ENCODE measurements around the gene WFIKKN1.

WFIKKN1 gene

GRCh38 chr16:630815-631405, at the start of gene WFIKKN1:
WFIKKN1 (plus strand) TSS chr16:630985; CDS start chr16:631254, 269 bp downstream.
- no peak for DNase-seq

DNA sequence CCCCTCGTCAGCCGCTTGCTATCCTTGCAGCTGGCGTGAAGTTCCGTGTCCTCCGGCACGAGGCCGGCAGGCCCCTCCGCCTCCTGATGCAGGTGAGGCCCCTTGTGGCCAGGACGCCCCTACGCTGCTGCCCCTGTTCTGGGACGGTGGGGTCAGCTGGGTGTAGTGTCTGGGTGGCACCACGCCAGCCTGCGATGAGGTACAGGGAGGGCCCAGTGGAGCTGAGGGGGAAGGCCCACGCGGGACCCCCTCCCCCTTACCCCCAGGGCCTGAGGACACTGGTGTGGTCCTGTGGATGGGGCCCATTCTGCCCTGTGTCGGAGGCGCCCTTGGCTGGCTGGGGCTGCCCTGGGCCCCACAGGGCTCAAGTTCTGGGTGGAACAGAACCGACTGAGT, 48.6 kb upstream of the WFIKKN1 start:
- DNase-seq = no peak

DNA sequence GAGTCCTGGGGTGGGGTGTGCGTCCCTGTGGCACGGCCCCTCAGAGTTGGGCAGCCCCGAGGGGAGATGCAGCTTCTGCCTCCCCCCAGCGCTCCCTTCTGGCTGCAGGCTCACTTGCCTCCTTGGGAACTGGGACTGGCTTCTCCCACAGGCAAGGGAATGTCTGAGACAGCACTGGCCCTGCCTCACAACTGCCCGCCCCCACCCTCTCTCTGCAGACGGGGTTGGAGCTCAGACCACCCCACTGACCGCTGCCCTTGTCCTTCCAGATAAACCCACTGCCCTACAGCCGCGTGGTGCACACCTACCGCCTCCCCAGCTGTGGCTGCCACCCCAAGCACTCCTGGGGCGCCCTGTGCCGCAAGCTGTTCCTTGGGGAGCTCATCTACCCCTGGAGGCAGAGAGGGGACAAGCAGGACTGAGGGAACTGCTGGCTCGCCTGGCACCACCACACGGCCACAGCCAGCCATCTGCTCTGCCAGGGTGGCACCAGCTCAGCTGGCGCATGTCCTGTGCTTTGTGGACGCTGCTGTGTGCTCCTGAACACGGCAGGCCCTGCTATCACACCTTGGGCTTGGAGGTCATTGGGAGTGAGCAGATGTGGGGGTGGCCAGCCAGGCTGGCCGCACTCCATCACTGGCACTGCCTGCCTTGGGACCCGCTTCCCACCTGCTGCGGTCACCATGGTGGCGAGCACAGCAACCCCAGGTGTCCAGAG, 48.0 kb upstream of the WFIKKN1 start:
- no peak for DNase-seq

GRCh38 chr16:583470-583814, 47.3 kb upstream of the WFIKKN1 start:
- DNase-seq = no peak

DNA sequence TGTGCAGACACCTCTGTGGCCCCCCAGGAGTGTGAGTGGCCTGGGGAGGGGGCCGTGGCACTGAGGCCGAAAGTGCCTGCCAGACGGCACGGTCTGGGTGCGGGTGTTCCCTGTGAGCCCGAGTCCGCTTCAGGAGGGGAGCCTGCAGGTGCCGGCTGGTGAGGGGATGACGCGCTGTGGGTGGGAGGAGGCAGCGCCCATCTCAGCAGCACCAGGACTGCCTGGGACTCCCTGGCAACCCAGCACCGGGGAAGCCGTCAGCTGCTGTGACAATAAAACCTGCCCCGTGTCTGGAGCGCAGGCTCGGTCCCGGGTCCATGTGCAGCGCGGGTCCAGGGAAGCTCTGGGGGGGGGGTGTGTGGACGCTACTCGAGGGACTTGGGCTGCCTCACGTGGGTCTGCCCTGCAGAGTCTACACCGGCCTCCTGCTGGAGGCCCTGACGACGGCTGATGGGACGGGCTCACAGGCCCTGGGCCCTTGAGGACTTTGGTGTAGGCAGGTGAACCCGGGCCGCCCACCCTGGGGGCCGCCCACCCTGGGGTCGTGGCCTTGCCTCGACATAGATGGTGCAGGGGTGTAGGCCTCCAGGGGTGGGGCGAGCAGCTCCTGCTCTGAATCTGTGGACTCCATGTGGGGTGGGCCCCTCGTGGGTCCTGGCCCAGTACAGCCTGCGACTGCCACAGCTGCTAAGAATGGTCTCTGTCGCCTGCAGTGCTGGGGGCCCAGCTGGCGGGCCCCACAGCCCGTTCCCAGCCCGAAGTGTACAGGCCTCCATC, 46.8 kb upstream of the WFIKKN1 start:
- DNase-seq = peak; percentile 32

DNA sequence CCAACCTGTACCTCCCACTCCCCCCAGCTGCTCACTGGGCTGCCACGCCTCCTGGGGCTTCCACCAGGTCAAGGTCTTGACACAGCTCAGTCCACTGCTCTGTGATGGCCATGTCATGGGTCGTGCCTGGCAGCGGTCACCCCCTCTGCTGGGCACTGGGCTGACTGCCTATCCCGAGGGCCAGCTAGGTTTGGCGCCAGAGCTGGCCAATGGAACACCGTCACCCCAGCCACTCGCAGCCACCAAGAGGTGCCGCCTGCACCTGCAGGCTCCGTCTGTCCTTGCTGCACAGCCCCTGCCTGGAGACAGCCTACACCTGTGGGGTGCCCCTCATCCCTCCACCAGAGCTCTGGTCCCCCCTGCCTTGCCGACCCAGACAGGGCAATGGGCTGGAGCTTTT, 45.4 kb upstream of the WFIKKN1 start:
- no peak for DNase-seq

DNA sequence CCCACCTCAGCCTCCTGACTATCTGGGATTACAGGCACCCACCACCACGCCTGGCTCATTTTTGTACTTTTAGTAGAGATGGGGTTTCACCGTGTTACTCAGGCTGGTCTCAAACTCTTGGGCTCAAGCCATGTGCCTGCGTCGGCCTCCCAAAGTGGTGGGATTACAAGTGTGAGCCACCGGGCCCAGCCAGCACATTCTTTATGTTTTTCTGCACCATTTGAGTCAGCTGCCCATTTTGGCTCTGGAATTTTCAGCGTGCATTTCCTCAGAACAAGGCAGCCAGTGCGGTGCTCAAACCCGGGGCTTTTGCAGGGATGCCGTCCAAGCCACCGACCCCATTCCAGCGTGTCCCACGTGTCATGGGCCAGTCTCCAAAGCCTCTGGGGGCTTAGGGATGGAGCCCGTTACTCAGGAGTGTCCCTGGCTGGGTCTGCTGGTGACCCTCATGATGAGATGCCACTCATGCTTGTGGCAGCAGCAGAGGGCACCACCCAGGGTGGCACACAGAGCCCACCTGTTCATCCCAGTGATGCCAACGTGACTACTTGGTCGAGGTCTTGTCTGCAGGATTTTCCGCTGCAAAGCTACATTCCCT, 44.6 kb upstream of the WFIKKN1 start:
- no peak for DNase-seq

DNA sequence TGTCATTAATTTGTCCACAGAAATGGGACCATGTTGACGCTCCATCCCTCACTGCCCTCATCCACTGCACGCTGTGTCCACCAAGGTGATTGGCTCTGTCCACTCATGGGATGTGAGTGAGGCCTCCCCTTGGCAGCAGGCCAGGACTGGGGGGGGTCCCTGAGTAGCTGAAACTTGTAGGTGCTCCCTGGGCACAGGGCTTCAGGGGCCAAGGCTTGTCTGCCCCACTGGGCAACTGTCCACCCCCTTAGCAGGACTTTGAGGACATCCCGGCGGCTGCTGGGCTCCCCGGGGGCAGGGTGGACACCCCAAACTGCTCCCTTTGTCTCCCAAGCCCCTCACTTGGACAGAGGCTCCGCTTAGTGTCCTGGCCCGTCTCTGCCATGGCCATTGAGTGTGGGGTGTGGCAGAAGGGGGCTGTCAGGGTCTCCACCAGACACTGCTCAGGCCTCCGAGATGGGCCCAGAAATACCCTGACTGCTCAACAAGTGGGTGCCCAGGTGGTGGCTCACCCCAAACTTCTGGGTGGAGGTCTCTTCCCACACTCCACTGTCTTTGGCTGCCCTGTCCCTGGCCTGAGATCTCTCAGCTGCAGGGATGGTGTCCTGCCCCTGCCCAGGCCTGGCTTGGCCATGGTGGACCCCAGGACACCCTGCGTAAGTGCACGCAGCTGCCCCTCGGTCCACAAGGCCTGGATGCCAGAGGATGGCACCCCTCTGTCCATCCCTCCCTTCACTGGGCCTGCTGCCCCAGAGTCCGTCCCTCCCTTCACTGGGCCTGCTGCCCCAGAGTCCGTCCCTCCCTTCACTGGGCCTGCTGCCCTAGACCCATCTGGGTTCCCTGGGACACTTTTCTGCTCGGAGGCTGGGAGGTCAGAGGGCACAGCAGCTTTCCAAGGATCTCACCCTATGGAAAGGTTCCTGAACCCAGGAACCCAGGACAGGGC, 43.9 kb upstream of the WFIKKN1 start:
- no peak for DNase-seq

GRCh38 chr16:588639-588888, 42.2 kb upstream of the WFIKKN1 start:
- no peak for DNase-seq

DNA sequence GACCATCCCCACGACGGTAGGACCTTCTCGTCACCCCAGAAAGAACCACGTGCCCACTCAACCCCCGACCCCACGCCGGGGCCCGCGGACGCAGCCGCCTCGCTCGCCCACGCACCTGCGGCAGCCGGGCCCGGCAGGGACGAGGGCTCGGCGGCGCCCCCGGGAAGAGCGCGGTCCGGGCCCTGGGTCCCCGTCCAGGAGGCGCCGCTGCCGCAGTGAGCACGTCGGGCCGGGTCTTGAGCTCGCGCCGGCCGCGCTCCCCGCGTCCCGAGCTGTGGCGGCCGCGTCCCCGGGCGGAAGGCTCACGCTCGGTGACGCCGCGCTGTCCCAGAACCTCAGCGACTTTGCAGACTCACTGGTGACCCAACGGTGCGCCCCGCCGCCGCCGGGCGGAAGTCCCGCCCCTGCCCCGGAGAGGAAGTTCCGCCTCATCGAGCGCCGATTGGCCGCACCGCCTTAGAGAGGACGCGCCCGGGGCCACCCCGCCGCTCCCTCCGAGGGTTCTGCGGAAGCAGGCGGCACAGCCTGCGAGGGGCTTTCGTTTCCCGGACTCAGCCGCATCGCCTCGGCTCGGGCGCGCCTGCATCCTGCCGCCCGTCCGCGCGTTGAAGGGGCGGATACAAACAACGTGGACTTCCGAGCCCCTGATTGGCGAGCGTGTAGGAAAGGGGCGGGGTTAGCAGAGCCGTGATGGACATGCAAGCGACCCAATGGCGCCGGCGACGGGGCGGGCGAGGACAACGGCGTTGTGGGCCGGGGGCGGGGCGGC, 41.7 kb upstream of the WFIKKN1 start:
- peak; percentile 77 for DNase-seq

DNA sequence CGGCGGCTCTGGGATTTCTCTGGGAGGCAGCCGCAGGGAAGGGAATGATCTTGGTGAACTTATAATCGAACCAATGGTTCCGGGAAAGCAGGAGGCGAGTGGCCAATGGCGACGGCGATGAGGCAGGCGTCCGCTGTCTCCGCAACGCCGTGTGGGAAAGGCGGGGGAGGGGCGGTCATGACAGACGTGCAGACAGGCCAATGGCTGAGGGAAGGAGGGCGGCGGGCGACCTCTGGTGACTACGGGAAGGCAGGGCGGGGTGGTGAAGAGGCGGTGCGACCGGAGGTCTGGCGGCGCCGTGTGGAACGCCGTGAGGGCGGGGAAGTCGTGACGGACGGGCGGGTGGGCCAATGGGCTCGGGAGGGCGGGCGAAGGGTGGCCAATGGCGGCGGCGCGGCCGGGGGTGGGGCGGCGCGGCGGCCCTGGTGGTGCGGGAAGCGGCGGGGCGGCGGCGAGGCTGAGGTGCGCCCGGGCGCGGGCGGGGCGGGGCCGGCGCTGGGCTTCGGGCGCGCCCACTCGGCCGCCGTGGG, 41.1 kb upstream of the WFIKKN1 start, which contains the start of gene RAB40C:
TSS of gene RAB40C (plus strand) at position 409 of the 530 bp plus-strand sequence. CDS start 226 bp downstream, outside the sequence.
- DNase-seq = peak; percentile 85

DNA sequence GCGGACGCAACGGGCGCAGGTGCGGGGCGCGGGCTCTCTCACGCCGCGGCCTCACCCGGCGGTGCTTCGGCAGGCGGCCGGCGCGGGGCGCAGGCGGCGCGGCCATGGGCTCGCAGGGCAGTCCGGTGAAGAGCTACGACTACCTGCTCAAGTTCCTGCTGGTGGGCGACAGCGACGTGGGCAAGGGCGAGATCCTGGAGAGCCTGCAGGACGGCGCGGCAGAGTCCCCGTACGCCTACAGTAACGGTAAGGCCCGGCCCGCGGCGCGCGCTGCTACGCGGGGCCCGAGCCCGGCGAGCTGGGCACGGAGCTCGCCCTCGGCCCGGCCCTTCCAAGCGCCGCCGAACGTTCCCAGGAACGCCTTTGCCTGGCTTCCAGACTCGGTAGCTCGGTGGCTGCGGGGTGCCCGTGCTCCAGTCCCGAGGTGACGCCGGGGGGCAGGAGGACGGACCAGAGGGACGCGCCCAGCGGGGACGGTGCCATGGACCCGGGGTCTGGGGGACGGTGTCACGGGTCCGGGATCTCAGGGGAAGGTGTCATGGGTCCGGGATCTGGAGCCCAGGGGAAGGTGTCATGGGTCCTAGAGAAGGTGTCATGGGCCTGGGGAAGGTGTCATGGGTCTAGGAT, 40.5 kb upstream of the WFIKKN1 start:
- DNase-seq = no peak

- no peak for DNase-seq
Measured at GRCh38 chr16:590815-591200, 40.0 kb upstream of the WFIKKN1 start.

DNA sequence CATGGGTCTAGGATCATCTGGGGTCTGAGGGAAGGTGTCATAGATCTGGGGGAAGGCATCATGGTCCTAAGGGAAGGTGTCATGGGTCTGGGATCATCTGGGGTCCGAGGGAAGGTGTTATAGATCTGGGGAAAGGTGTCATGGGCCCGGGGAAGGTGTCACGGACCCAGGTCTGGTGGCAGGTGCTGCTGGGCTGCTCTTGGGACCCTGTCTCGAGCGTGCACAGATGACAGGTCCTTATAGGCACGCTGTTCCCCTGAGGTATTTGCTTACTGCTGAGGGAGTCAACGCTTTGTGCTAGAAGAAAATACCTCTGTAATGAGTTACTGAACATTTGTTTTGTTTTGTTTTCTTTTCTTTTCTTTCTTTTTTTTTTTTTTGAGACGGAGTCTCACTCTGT, 39.6 kb upstream of the WFIKKN1 start:
- DNase-seq = no peak

DNA sequence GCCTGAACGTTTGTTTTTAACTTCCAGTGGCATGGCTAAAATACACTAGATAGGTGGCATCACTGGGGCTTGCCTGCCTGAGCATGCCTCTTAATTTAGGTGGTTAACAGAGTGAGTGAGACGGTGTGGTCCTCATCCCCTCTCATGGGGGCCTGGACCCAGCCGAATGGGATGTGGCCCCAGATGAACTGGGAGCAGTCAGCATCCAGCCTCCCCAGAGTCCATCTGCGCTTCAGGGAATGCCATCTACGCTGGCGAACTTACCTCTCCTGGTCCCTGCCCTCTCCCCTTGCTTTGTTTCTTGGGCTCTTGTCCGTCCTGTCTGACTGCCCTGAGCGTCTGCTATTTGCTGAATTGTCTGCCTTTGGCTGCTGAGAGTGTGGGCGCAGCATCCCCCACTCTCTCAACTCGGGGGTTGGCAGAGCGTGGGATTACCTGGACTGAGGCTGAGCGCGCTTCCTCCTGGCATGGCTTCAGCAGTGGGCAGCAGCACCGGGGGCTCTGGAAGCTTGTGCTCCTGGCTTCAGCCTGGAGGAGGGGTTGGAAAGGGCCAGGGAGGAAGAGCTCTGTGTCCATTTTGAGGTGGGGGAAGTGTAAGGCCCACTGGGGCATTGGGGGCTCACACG, 38.8 kb upstream of the WFIKKN1 start:
- no peak for DNase-seq

- DNase-seq = peak; percentile 69
Measured at GRCh38 chr16:592518-593306, 38.1 kb upstream of the WFIKKN1 start.

DNA sequence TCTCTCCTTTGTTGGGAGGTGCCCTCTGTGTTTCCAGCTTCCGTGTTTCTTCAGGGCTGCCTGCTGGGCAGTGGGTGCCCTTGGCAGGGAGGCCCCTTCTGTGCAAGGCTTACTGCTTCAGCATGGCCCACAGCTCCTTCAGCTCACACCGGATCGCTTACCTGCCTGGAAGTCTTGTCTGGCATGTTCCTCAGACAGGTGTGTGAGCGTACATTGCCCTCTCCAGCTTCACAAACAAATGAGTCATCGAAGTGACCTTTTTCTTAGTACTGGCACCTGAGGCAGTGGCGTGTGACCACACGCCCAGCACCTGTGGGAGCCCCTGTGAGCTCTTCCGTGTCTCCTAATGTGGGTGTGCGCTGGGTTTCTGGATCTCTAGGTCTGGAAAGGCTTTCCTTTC, 37.4 kb upstream of the WFIKKN1 start:
- DNase-seq = no peak

DNA sequence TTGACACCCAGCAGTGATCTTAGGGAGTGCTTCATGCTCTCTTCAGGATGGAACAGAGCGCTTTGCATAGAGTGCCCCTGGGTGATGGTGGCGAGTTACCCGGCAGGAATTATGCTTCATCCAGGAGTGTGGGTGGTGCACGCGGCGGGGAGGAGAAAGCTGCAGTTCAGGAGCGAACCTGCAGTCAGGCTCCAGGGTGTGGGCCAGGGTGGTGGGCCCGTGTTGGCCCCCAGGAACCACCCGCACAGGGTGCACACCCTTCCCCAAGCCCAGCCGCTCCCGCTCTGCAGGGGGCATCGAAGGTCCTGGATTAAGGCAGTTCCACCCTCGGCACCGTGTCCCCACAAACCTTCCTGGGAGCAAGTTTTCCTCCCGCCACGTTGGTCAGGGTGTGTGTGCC, 37.0 kb upstream of the WFIKKN1 start:
- DNase-seq = no peak

DNA sequence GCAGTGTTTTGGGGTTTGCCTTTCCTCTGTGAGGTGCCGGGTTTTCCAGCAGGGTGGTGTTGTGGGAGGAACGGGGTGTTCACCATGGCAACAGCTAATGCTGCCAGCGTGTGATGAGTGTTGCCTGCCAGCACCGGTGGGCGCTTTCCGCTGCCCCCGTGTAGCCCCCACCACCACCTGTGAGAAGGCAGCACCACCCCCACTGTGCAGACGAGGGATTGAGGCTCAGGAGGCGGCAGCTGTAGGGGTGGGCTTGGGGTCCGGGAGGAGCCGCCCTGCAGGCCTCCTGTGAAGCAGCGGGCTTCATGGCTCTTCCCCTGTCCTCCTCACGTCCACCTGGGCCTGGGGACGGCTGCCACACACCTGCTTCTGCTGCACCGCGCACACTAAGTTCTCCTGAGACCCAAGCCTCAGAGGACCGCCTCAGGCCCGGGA, 35.7 kb upstream of the WFIKKN1 start:
- DNase-seq = no peak
